ENCODE results near the gene FBXO11.
A peak's percentile ranks its signal among the peaks of the same experiment; 100 is the strongest.

FBXO11 gene

DNA sequence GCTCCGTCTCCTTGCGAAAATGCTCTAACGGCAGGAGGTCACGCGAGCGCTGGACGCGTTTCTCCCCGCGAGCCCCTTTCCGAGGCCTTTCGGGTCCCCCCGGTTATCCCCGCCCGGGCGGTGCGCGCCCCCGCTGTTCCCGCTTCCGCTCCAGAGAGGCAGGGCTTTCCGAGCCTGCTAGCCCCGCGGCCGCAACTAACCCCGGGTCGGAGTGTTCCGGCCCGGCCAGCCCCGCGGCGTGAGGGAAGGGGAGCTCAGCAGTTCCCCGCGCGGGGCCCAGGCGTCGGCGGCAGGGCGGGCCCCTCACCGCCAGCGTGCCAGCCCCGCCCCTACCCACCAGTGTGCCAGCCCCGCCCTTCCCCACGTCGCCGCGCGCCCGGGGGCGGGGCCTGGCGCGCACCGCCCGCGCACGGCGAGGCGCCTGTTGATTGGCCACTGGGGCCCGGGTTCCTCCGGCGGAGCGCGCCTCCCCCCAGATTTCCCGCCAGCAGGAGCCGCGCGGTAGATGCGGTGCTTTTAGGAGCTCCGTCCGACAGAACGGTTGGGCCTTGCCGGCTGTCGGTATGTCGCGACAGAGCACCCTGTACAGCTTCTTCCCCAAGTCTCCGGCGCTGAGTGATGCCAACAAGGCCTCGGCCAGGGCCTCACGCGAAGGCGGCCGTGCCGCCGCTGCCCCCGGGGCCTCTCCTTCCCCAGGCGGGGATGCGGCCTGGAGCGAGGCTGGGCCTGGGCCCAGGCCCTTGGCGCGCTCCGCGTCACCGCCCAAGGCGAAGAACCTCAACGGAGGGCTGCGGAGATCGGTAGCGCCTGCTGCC lies 123.4 kb downstream of the FBXO11 start, which contains the start of gene MSH6:
TSS of gene MSH6 (plus strand) at position 475 of the 815 bp plus-strand sequence. CDS start at position 564, 89 bp downstream.
- DNase-seq, result peak; percentile 86 to 87

DNA sequence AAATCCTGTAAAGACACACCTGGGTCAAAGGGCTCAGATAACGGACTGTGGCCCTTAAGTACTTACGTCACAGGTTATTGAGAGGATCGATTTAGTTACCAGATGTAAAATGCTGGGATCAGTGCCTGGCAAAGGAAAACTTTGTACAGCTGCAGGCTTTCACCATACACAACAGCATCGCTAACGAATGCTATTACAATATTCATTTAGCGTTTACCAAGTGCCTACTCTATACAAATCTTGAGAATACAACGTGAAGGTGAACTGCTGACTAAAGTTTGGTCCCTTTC lies 124.0 kb downstream of the FBXO11 start:
- no peak for DNase-seq

DNA sequence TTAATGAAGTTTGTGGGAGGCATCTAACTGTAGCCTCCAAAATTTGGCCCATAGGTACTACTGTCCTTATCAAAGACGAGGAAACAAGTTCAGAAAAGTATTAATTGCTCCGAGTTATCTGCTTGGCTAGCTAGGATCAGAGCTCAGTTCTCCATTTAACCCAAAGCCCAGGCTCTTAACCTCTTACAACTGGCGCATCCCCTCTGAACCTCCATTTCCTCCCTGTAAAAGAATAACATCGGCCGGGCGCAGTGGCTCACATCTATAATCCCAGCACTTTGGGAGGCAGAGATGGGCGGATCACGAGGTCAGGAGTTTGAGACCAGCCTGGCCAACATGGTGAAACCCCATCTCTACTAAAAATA lies 126.9 kb downstream of the FBXO11 start:
- DNase-seq, result no peak

DNA sequence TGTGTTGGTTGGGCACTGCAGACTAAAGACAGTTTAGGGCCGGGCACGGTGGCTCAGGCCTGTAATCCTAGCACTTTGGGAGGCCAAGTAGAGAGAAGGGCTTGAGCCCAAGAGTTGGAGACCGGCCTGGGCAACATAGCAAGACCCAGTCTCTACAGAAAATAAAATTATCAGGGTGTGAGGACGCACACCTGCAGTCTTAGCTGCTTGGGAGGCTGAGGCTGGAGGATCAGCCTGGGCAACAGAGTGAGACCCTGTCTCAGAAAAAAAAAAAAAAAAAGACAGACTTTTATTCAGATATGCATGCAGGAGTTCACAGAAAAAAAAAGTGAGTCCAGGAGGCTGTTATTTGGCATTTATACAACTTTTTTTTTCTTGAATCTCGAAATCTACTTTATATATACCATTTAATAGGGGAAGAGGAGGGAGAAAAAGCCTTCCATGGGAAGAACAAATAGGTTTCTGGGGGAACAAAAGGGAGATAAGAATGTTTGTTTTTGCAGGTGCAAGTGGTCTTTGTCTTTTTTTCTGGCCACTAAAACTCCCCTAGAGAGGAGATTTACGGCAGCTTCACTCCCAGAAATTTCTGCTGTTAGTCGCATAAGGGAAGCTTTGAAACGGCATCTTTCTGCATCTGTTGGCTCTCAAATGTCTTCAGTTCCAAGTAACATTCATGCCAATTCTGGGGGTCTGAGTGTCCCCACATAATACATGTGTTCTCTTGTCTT lies 127.4 kb downstream of the FBXO11 start:
- DNase-seq, result no peak

DNA sequence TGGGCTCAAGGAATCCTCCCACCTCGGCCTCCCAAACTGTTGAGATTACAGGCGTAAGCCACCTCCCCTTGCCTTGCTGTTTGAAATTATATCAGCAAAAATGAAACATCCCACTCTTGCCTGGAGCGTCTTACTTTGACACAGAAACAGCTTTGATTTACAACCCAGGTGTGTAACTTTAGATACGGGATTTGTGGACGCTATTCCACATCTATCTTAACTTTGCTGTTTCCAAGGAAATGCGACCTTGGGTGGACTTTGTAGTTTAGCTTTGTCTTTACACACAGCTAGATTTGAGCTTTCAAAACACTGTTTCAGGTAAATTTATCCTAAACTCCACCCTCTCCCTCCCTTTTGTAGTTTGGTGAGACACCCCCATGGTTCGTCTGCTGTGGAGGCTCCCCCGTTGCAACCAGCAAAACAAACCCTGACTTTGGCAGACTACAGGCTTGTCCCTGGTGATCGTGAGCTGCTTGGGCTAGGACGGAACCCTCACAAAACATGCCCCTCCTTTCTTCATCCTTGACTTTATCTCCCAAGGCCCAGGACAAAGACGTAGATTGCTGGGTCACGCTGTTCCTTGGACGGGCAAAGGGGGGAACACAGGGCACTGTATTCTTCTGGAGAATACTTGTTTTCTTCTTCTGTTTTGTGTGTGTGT lies 128.9 kb downstream of the FBXO11 start:
- DNase-seq, result no peak

DNA sequence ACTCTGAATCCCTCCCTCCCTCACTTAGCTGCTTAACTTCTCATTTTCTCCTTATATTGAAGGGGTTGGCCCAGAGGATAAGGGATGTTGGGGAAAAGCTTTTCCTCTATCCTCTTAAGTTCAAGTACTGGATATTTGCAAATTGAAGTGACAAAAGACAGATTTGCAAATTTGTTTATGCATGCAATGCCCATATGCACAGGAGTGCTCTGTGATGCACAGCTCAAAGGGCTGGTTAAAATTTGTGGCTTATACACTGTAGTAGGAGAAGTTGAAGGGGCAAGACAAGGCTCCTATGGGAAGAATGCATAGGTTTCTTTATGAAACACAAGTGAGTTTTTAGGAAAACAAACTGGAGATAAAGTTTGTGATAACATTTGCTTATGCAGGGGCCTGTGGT lies 131.7 kb downstream of the FBXO11 start:
- no peak for DNase-seq

DNA sequence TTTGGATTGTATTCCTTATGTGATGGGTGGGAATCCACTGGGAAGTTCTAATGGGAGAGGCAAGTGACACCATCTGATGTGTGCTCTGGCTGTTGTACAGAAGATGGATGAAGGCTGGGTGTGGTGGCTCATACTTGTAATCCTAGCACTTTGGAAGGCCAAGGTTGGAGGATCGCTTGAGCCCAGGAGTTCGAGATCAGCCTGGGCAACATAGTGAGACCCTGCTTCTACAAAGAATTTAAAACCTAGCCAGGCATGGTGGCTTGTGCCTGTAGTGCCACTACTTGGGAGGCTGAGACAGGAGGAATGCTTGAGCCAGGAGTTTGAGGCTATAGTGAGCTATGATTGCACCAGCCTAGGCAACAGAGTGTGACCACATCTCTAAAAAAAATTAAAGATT lies 134.0 kb downstream of the FBXO11 start:
- no peak for DNase-seq

DNA sequence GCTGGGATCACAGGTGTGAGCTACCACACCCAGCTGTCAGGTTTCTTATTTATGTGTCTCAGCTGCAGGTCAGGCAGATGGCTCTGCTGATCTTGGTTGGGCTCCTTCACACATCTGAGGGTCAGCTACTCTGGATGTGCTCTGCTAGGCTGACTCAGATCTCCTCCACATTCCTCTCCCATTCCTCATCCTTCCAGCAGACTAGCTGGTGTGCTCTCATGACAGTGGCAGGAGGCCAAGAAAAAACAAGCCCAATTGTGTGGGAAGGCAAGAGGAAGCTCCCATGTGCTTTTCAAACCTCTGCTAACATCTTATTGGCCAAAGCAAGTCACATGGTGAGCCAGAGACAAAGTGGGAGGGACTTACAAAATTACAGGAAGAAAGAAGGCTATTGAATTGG lies 135.1 kb downstream of the FBXO11 start:
- DNase-seq, result no peak

DNA sequence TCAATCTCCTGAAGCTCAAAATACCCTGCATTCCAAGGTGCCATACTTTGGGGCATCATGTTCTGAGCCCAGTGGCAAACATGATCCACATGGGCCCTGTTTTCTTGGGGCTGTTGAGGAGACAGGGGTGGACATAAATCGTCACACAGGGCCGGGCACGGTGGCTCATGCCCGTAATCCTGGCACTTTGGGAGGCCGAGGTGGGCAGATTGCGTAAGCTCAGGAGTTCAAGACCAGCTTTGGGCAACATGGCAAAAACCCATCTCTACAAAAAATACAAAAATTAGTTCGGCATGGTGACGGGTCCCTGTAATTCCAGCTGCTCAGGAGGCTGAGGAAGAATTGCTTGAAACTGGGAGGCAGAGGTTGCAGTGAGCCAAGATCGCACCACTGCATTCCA lies 137.0 kb downstream of the FBXO11 start:
- DNase-seq, result no peak

DNA sequence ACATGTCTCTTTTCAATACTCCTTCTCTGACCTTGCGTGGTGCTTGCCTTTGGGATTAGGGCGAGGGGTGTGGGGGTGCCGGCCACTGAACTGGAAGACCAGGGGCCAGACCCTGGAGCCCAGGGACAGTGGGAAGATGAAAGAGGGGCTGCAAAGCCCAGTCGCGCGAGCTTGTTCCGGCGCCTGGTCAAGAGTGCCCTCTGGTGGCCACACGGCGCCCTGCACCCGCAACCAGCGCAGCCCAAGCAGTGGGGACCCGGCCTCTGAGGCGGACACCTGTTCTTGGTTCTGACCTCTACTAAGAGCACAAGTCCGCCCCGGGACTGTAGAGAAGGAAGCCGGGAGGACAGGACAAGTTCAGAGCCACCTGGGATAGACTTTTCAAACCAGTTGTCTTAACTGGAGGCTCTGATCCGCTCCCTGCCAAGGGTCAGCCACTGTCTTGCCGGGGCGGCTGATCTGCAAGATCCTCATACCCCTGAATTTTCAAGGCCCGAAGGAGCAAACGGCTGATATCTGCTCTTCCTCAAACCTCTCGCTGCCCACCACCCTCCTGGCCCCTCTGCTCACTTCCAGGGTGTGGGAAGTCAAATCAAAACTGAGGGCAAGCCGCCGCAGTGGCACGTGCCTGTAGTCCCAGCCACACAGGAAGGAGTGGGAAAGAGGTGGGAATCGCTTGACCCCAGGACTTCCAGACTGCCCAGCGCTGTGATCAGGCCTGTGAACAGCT lies 138.3 kb downstream of the FBXO11 start:
- DNase-seq, result peak; percentile 50 to 72

DNA sequence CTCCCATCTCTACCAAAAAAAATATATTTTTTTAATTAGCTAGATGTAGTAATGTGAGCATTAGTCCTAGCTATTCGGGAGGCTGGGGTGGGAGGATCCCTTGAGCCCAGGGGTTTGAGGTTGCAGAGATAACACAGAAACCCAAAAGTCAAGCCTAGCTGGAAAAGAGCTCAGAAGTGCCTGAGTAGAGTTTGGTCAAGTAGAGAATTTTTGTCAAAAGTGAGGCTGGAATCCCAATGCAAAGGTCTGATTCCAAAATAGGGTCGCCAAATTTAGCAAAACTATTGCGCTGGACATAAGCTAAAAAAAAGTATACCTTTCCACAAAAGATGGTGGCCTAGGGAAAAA lies 138.8 kb downstream of the FBXO11 start:
- DNase-seq, result no peak

DNA sequence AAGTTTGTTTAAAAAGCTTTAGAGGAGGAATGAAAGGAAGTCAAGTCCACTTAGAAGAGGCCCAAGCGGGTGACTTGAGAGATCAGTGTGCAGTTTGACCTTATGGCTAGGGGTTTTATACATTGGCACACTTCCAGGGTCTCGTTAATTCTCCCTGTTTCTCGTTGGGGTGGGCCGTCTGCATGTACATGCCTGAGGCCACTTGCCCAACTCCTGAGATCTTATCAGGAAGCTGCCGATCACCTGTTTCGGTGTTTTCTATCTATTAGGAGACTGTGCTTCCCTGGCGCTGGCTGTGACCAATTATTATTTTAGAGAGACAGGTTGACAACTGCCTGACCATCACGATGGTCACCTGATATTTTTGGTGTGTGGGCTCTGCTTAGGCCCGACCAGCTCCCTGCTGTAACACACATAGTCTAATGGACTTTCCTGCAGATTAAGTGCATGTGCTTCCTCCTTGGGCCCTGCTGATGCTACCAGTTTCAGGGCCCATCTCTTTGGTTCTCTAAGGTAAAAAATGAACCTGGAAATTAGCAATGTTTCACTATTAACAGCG lies 154.4 kb downstream of the FBXO11 start:
- DNase-seq, result no peak

DNA sequence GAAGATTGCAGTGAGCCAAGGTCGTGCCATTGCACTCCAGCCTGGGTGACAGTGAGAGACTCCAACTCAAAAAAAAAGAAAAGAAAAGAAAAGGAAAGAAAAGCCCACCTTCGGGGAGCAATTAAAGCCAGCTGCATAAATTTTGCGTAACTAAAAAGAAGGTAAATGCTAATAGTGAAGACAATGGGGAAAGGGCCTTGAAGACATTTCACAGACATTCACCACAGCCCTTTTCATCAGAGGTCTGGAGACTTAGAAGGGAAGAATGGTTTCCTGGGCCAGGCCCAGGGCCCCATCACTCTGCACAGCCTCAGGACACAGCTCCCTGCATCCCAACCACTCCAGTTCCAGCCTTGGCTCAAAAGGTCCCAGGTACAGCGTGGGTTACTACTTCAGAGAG lies 158.4 kb downstream of the FBXO11 start:
- no peak for DNase-seq

DNA sequence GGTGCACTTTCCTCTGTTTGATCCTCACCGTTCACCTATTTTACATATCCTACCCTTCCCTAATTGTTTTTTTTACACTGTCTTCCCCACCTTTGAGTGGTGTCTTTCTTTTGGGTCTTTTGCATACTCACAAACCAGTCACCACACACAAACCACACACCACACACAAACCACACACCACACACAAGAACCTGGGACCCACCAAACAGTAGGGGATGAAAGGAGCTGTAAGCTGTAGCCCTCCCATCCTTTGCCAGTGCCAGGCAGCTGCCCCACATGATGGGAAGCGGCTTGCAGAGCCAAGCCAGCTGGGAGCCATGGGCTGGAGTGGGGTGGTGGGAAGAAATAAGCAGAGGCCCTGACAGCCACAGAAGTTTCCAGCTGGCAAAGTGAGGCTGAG lies 162.2 kb downstream of the FBXO11 start:
- DNase-seq, result no peak

DNA sequence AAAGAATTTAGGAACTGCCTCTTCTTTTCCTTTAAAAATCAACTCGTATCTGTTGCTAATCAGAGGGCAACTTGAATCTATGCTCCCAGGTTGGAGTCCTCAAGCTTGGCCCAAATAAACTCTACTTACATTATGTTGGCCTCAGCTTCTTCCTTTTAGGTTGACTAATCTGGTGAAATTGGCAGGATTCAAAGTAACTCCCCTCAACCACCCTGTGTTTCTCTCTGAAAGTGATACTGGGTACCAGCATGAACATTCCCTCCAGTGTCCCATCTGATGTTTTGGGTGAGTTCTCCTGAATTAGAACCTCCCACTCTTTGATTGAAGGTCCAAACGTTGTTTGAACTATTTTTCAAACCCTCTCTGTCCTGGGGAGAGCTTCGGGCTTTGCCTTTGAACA lies 164.7 kb downstream of the FBXO11 start:
- DNase-seq, result no peak

DNA sequence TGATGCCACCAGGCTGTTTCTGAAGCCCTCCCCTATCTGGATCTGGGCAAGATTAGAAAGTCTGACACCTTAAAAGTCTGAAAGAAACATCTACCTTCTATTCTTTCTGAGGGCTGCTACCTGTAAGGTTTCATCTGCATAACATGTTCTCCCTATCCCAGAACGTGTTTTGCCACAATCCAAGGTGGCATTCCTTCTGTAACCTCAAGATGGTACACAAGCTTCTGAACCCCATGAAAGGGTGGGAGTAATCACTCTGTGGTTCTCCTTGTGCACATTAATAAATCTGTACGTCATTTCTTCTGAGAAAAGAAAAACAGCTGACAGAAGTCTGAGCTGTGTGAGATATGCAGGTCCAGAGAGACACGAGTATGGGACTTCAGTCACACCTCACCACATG lies 165.2 kb downstream of the FBXO11 start:
- DNase-seq, result no peak
